HTR-8/SVneo (cell line): Measurements from ENCODE around the gene TTC9B.

Experiments
- DNase-seq: peaks from one replicate; pipeline ENCODE4 v3.0.0; 2011; ENCODE audit warnings: low spot score, mixed read lengths; ENCODE audit not compliant: insufficient read length
- FAIRE-seq: peaks from 2 replicates; lab custom pipeline; 2011; peaks lifted over from hg19 to GRCh38; lab: Jason Lieb, UNC

Gene TTC9B

DNA sequence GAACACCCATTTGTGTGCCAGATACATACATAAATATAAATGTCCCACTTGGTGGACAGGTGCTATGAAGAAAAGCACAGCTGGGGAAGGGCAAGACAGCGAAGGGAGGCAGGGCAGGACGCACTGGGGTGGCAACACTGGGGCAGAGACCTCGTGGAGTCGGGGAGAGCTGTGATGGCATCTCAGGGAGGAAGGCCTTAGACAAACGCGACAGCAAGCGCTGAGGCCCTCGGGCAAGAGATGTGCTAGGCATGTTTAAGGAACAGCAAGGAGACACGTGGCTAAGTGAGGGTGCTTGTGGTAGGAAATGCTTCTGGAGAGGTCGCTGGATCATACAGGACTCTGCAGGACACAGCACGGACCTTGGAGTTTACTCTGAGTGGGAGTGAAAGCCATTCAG is 31.6 kb upstream of the TTC9B start:
- DNase-seq (no peak), FAIRE-seq (no peak)

DNA sequence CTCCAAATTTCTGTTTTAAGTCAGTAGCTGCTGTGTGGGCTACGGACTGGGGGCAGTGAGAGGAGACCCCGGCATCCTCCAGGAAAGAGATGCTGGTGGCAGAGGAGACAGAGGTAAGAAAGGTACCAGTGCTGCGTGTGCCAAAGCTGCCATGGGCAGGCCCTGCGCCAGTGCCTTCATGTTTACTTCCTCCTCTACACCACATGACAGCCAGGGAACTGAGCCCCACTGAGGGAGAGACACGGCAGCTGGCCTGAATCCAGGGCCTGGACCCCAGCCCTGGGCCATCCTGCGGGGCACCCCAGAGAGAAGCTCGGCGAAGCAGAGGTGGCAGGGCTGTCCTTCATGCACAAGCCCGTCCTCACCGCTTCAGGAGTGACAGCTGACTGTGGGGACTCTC is 31.0 kb upstream of the TTC9B start:
- no peak for DNase-seq
- no peak for FAIRE-seq

DNA sequence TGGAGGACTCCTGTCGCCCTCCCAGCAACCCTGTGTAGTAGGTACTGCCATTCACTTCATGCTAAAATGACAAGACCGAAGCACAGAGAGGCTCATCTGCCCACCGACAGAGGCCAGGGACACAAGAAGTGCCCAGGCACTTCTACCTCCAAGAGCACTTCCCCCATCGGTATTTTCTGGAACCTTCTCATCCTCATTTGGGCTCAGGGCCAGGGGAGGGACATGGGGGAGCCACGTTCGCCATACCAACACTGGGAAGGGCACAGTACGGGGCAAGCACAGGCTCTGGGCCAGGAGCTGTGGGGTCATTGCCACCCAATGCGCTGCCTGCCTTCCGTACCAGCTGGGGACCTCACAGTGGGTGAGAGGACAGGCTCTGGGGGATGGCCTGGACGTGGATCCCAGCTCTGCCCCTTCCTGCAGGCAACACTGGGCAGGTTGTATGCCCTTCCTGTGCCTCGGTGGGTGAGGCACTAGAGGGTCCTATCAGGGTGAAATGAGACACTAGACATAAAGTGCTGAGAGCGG is 29.6 kb upstream of the TTC9B start:
- FAIRE-seq: no peak
- DNase-seq: no peak

DNA sequence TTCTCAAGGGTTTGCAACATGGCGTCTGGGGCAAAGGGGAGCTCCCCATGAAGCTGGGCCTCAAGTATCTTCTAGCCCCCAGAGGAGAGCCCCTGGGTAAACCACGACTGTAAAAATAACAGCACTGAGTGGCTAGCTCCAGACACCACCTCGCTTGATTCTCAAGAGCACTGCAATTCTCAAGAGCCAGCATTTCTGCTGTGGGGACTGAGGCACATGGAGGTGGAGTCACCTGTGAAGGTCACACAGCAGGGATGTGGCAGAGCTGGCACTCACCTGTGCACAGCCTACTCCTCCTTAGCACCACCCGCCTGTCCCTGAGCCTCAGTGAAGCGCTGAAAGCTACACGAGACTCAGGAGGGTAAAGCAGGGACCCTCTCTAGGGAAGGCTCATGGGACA is 29.0 kb upstream of the TTC9B start:
- FAIRE-seq (no peak), DNase-seq (no peak)

DNA sequence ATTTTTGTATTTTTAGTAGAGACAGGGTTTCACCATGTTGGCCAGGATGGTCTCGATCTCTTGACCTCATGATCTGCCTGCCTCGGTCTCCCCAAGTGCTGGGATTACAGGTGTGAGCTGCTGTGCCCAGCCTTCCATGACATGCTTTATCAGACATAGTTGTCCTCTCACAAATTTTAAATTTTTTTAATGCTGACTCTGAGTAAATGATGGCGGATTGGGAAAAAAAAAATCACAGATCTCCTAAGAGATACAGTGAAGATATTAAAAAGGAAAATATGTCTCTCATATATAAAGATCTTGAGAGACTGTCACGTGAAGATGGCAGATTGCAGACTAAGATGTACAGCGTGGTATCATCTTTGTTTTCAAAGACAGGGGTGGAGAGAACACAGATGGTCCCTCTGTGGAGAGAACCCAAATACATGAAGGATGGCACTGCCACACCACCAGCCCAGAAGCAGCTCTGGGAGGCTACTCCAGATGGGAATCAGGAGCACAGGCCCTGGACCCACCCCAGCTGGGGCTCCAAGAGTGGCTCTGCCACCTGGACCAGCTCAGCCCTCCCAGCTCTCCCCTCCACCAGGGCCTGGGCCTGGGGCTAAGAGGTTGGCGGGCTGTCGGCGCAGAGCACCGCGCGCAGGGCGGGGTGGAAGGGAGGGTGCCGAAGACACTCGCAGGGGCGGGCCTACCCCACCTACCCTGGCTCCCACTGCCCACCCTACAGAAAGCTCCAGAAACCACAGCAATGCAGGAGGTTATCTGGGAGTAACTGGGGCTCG is 28.3 kb upstream of the TTC9B start:
- DNase-seq (no peak), FAIRE-seq (no peak)

DNA sequence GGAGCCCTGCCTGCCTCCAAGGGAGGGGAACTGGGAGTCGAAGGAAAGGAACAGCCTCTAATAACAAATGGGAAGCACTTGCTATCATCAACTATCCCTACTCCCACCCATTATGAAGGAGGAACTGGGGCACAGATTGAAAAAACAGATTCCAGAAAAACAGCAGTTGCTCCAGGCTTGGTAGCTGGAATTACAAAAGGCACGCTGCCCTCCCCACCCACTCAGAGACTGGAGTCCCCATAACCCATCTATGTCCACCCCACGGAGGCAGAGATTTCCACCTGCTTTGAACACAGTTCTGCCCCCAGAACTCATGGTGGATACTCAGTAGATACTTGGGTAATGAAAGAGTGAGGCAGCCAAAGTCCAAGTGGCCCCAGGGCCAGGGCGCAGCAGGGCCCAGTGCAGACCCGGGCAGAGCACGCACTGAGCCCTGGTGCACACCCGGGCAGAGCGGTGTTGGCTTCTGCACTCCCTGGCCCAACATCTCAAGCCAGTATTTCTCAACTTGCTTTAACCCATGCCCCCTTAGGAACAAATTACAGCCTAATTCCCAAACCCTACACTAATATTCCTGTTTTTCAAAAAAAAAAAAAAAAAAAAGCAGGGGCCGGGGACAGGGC is 27.4 kb upstream of the TTC9B start:
- no peak for FAIRE-seq
- no peak for DNase-seq

DNA sequence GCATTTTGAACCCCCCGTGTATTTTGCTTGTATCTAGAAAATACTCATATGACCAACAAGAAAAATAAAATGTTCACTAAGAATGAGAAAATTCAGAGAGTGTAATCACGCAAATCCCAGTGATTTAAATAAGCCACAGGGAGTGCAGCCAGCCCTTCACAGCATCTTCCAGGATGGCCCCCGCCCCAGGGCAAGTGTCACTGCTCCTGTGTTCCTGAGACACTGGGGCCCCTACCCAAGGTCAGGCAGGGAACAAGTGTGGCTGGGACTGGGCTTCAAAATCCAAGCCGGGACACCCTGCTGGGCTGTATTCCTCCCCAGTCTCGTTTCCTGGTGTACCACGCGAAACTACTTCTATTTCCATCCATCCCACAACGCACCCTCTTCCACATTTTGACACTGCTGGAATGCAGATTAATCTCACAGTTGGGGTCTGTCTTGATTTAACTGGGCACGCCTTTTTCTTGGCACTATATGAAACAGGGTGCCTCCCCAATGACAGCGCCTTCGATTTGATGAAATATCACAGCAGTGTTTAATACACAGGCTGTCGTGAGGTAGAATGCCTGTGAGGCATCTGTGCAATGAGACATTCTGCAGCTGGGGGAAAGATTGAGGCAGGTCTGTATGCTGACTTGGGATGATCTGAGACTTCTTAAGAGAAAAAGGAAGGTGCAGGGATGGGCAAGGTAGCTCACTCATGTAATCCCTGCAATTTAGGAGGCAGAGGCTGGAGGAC is 26.6 kb upstream of the TTC9B start:
- FAIRE-seq (no peak), DNase-seq (no peak)

DNA sequence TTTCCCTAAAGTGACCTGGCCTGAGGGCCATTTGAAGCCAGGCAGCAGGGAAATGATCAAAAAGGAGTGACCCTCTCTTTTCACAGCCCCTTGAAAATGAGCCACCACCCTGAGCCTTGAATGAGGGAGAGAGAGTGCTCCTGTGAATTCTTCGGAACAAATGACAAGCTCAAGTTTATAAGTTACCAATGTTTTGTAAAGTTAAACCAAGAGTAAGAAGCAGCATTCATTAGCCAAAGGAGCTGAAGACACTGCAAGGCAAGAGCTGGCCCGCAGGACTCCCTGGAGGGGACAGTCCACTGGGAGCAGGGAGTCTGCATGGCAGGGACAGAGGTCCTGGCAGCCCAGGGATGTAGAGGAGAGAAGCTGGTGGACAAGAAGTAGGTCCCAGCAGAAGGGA is 25.0 kb upstream of the TTC9B start:
- DNase-seq: no peak
- FAIRE-seq: no peak

DNA sequence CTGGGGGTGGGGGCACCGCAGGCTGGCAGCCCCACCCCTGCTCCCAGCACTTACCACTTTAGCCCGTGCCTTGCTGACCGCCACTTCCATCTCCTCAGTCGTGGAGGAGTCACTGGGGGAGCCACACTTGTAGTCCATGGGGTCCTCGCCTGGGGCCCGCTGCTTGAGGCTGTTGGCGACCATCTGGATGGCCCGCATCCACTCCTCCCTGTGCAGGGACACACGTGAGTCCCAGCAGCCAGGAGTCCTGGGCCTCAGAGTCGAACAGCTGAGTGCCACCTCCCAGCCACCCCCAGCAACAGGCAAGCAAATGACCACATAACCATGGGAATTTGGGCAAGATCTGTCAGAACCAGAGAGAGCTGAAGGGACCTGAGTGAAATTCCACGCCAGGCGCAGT is 24.3 kb upstream of the TTC9B start:
- FAIRE-seq (no peak), DNase-seq (no peak)

DNA sequence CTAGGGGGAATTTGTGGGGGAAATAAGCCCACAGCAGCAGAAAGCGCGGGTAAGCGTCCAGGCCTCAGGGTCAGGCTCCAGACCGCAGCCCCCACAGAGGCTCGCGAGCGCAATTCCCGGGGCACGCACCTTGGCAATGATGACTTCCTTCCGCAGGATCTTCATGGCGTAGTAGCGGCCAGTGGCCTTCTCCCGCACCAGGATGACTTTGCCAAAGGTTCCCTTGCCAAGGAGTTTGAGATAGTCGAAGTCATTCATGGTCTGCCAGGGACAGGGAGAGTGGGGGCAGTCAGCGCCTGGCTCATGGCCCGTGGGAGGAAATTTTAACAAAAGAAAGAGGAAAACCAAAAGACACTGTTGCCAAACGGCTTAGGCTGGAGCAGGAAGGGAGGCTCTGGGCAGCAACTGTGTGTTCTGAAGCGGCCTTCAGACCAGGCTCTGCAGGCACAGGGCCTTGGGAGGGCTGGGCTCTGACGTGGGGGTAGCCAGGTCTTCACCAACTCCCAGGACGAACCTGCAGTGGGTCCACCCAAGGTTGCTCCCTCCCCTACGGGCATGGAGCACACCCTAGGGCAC is 23.7 kb upstream of the TTC9B start:
- FAIRE-seq (no peak), DNase-seq (no peak)

DNA sequence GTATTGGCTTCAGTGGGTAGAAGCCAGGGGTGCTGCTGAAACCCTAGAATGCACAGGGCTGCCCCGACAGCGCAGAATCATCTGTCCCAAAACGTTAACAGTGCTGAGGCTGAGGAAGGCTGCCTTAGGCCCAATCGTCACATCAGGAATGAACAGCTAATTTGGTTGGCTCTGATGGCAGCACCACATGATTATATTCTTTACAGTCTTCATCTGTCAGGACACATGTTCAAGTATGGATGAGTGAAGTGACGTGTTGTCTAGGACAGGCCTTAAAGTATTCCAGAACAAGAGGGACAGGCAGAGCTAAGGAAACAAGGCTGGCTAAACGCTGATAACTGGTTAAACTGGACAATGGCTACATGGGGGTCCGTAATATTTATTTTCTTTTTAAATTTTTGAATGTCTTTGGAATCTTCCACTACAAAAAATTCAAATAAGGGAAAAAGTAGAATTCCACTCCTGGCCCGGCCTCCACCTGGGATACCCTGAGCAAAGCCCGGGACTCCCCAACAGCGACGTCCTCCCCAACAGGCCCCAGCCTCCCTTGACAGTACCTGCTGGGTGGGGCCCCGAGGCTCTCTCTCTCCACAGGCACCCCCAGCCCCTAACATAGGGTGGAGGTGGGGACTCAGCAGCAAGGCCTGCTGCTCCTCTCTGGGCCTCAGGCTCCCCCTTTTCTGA is 23.1 kb upstream of the TTC9B start:
- no peak for FAIRE-seq

DNA sequence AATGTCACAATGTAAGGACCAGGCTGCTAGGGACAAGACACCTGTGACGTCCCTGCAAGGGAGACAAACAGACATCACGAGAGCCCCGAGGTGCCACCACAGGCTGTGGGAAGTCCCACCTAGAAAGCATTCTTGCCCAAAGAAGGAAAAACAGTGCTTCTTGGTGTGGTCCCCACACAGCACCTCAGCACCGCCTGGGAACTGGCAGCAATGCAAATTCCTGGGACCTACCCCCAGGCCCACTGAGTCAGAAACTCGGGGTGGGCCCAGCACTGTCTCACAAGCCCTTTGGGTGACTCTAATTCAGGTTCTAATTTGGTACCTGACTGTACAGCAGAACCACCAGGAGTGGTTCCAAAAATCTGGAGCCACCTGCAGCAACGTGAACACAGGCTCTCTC is 22.1 kb upstream of the TTC9B start:
- no peak for FAIRE-seq

More for the DNA sequence above, 23.1 kb upstream of the TTC9B start:
- DNase-seq: no peak

DNA sequence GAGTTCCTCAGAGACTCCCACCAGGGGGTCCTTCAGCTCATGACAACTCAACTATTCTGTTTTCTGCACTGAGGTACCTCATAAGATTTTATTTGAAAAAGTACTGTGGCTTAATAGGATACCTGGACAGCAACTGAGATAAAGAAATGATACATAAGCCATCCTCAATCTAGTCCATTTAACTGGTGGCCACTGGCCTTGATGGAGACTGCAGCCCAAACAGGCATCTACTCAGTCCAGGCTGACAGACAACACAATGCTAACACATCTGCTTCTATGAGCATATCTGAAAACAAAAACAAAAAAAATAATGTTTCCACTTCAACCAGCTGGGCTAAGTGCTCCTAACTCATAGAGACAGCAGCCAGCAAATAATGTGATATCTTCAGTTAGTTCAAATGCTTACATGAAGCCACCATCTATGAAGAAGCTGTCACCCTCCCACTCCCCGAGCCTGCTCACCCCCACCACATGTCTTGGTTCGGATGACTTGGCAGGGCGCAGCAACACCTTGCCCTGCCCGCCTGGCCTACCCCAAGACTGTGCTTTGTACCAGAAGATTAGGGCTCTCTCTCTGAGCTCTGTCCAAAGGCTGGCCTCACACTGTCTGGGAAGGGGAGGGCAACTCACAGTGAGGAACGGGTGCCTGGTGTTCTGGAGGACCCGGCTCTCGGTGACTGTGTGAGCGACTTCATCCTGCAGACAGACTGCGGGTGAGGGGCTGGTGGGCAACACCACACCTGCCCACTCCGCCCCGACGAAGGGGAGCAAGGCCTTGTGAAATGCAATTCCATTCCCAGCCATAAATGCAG is 21.4 kb upstream of the TTC9B start:
- no peak for FAIRE-seq
- DNase-seq: no peak

More for the DNA sequence above, 22.1 kb upstream of the TTC9B start:
- DNase-seq: no peak

DNA sequence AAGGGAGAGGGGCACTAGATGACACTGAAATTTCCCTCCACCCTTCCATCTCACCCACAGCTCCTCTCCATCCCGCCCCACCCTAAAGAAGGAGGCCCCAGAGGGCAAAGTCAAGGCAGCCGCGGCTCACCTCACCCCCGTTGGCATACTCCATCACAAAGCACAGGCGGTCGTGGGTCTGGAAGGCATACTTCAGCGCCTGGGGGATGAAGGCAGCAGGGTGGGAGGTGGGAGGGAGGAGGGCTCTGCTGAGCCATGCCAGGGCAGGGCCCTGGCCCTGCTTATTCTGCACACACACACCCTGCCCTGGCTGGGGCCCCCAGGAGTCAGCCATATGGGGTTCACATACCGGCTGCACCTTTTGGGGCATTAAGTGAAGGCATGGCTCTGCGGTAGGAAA is 20.6 kb upstream of the TTC9B start:
- DNase-seq (no peak), FAIRE-seq (no peak)

DNA sequence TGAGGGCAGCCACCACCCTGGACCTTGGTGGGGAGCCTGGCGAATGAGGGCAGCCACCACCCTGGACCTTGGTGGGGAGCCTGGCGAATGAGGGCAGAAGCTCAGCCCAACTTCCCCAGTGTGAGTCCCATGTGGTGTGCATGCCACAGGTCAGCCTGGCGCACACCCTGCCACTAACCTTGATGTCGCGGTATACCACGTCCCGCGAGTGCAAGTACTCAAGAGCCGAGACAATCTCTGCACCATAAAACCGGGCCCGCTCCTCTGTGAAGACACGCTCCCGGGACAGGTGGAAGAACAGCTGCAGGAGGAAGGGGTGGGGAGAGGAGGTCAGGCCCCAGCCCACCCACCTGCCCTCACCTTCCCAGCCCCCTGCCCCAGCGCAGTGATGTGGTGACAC is 19.6 kb upstream of the TTC9B start:
- FAIRE-seq: no peak
- DNase-seq: no peak

DNA sequence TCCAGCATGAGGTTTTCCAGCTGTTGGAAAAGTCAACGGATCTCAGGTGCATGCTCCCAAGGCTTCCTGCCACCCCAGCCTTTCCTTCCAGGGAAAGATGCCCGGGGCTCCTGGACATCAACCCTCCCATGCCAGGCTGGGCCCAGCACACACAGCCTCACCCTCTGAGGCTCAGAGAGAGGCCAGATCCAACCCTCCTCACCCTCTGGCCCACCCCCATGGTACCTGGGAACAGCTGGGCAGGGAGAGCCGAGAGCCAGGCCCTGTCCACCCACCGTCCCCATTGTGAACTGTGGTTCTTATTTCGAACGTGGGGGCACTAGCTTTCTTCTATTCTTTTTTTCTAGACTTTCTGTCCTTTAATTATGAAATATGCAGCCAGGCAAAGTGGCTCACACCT is 18.2 kb upstream of the TTC9B start:
- no peak for FAIRE-seq
- DNase-seq: no peak

DNA sequence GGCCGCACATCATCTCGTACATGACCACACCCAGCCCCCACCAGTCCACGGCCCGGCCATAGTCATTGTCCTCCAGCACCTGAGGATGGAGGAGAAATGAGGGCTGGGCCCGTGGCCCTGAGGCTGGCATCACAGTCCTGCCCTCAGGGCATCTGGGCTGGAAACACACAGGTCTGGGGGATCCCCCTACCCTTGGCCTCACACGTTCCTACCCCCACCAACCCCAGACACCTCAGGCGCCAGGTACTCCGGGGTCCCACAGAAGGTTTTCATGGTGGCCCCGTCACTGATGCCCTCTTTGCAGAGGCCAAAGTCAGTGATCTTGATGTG is 17.8 kb upstream of the TTC9B start:
- DNase-seq (no peak), FAIRE-seq (no peak)

DNA sequence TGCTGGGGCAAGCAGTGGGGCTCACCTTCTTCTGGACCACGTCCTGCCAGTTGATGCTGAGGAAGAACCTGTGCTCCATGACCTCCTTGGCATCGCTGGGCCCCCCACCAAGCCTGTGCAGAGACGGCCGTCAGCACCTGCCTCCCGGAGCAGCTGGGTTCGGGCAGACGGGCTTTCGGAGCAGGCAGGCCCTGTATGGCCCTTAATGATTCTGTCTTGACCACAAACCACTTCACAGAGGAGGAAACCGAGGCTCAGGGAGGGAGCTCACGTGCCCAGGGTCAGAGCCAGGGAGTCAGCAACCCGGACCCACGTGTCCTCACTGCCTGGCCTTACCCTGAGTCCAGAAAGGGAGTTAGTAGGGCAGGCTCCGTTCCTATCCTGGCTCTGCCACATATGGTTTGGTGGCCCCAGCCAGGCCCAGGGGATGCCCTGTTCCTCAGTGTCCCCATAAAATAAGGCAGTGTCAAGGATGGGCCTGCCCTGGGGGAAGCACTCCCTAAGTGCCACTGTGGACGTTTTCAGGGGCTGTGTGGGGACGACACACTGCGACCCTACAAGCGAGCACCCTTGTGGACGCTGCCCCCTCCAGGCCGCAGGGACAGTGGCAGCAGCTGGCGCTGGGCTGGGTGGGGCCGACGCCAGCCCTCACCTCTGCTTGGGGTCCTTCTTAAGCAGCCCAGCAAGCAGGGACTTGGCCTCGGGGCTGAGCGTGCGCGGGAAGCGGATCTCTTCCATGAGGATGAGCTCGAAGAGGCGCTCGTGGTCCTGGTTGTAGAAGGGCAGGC is 17.2 kb upstream of the TTC9B start:
- FAIRE-seq: no peak
- DNase-seq: no peak
